Hepatocyte (in vitro differentiated cells): ENCODE data around the gene CEP135. TPM values are rescaled to one million over a fixed set of nuclear protein-coding genes. Genes with fewer than 3 reads are reported as not detected.

Experiments used
- DNase-seq: peaks from one replicate; pipeline ENCODE4 v3.0.0-alpha.2; 2016; ENCODE audit warnings: low spot score
- H2AFZ ChIP-seq: fragments of 200-600 bp; sonication (generic); 2 replicates; pipeline ENCODE4 v1.6.0; 2016; ENCODE audit warnings: antibody characterized with exemption, mild to moderate bottlenecking
- H3K27ac ChIP-seq: fragments of 200-600 bp; sonication (generic); 2 replicates; pipeline ENCODE4 v1.5.1; 2016; ENCODE audit warnings: mild to moderate bottlenecking
- H3K27me3 ChIP-seq: fragments of 200-600 bp; sonication (generic); 2 replicates; pipeline ENCODE4 v1.6.1; 2016
- H3K36me3 ChIP-seq: fragments of 200-600 bp; sonication (generic); replicated peaks from 2 replicates; pipeline ENCODE4 v1.5.1; 2016; ENCODE audit warnings: low read depth; ENCODE audit not compliant: insufficient read depth
- H3K4me1 ChIP-seq: fragments of 200-600 bp; sonication (generic); 2 replicates; pipeline ENCODE4 v1.5.1; 2016; ENCODE audit warnings: mild to moderate bottlenecking, moderate library complexity; ENCODE audit not compliant: insufficient read depth
- H3K4me2 ChIP-seq: fragments of 200-600 bp; sonication (generic); 2 replicates; pipeline ENCODE4 v1.6.0; 2016
- H3K4me3 ChIP-seq: fragments of 200-600 bp; sonication (generic); 2 replicates; pipeline ENCODE4 v1.5.1; 2016; ENCODE audit warnings: mild to moderate bottlenecking
- H3K79me2 ChIP-seq: fragments of 200-600 bp; sonication (generic); 2 replicates; pipeline ENCODE4 v1.6.0; 2017; ENCODE audit warnings: mild to moderate bottlenecking
- H3K9me2 ChIP-seq: fragments of 200-600 bp; sonication (generic); replicated peaks from 2 replicates; pipeline ENCODE4 v1.6.0; 2017; ENCODE audit warnings: mild to moderate bottlenecking; ENCODE audit not compliant: insufficient read depth
- H3K9me3 ChIP-seq: fragments of 200-600 bp; sonication (generic); 2 replicates; pipeline ENCODE4 v1.5.1; 2016; ENCODE audit warnings: low read depth, mild to moderate bottlenecking
- H4K20me1 ChIP-seq: fragments of 200-600 bp; sonication (generic); 2 replicates; pipeline ENCODE4 v1.6.0; 2016; ENCODE audit warnings: mild to moderate bottlenecking; ENCODE audit not compliant: insufficient read depth, poor library complexity, severe bottlenecking
- EZH2 ChIP-seq: fragments of 200-600 bp; sonication (generic); IDR thresholded peaks from 2 replicates; pipeline ENCODE4 v1.6.1; 2016; ENCODE audit warnings: antibody characterized with exemption, mild to moderate bottlenecking, borderline replicate concordance
- EZH2phosphoT487 ChIP-seq: fragments of 200-600 bp; sonication (generic); IDR thresholded peaks from one replicate; pipeline ENCODE4 v1.6.1; 2018; ENCODE audit warnings: antibody characterized with exemption, mild to moderate bottlenecking, low read depth, moderate library complexity; ENCODE audit not compliant: unreplicated experiment, severe bottlenecking
- WGBS: methylation state at CpG from one replicate; pipeline ENCODE4 v1.1.6; 2016; ENCODE audit warnings: low lambda C conversion rate; ENCODE audit errors: missing lambda C conversion rate; 5-methylcytosine and 5-hydroxymethylcytosine counted together
- polyA plus RNA-seq: library from polyadenylated mRNA; unstranded; fragments of >200 nt; fragmentation: Nextera tagmentation; extraction: Ambion mirVana; gene quantifications from 2 replicates; pipeline ENCODE4 v1.2.1, GENCODE V29; 2016
- total RNA-seq: library from RNA; depleted of rRNA; stranded (reverse); fragments of >200 nt; gene quantifications from 2 replicates; pipeline ENCODE4 v1.2.3, GENCODE V29; 2014
- TF ChIP-seq, protein P1 (sequence below): fragments of 200-600 bp; sonication (generic); IDR thresholded peaks from 2 replicates; pipeline ENCODE4 v1.5.1; 2016; ENCODE audit warnings: antibody characterized with exemption, mild to moderate bottlenecking; ENCODE audit not compliant: poor library complexity

Gene CEP135
- total and polyA plus RNA-seq, 2 experiments from 2014 or later: 3.1 to 7.7 TPM

DNA sequence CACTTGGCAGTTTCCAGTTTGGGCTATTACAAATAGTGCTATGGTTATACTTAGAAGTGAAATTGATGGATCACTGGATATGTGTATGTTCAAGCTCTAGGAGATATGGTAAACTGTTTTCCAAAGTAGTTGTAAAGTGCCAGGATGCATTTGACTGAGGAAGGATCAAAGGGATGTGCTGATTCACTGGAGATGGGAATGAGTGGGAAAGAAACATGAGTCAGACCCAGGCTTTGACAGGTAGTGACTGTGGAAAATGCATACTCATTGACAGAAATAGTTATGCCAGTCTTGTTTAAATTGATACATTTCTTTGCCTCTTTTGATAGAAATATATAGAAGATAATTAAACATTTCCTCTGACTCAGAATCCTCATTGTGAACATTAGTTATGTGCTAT is 77.9 kb downstream of the CEP135 start:
- H4K20me1 ChIP-seq: no peaks in the 10 kb centered on the region
- no peaks in the 10 kb centered on the region for H3K79me2 ChIP-seq
- no peaks in the 10 kb centered on the region for H3K4me1 ChIP-seq
- no peaks in the 10 kb centered on the region for H3K9me3 ChIP-seq
- H3K4me2 ChIP-seq: no peak overlapping the region
- H3K27ac ChIP-seq: no peak overlapping the region
- no peak overlapping the region for H2AFZ ChIP-seq
- no peak for DNase-seq
- H3K9me2 ChIP-seq: no peaks in the 10 kb centered on the region
- no peak overlapping the region for H3K4me3 ChIP-seq
- no peaks in the 10 kb centered on the region for H3K27me3 ChIP-seq
- no peak for TF ChIP-seq EZH2phosphoT487
- TF ChIP-seq, protein P1, sequence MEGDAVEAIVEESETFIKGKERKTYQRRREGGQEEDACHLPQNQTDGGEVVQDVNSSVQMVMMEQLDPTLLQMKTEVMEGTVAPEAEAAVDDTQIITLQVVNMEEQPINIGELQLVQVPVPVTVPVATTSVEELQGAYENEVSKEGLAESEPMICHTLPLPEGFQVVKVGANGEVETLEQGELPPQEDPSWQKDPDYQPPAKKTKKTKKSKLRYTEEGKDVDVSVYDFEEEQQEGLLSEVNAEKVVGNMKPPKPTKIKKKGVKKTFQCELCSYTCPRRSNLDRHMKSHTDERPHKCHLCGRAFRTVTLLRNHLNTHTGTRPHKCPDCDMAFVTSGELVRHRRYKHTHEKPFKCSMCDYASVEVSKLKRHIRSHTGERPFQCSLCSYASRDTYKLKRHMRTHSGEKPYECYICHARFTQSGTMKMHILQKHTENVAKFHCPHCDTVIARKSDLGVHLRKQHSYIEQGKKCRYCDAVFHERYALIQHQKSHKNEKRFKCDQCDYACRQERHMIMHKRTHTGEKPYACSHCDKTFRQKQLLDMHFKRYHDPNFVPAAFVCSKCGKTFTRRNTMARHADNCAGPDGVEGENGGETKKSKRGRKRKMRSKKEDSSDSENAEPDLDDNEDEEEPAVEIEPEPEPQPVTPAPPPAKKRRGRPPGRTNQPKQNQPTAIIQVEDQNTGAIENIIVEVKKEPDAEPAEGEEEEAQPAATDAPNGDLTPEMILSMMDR: no peak
- TF ChIP-seq EZH2: no peak
- H3K36me3 ChIP-seq: no peaks in the 10 kb centered on the region

DNA sequence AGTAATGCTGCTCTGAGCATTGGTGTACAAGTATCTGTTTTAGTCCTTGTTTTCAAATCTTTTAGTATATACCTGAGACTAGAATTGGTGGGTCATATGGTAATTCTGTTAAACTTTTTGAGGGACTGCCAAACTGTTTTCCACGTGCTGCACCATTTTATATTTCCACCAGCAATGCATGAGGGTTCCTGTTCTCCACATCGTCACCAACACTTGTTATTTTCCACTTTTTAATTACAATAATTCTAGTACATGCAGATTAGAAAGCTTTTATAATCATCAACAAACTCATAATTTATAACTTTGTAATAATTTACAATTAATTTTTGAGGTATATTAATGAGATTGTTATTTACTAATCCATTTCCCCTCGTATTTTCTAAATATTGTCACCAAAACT is 79.4 kb downstream of the CEP135 start:
- Histone ChIP-seq H3K9me2 (no peaks in the 10 kb centered on the region), H3K79me2 (no peaks in the 10 kb centered on the region), H3K4me2 (no peak overlapping the region), H2AFZ (no peak overlapping the region), H3K27ac (no peak overlapping the region), H3K4me3 (no peak overlapping the region), H4K20me1 (no peaks in the 10 kb centered on the region), H3K27me3 (no peaks in the 10 kb centered on the region), H3K4me1 (no peaks in the 10 kb centered on the region), H3K9me3 (no peaks in the 10 kb centered on the region), H3K36me3 (no peaks in the 10 kb centered on the region)
- 94% methylated on average over 3 of the region's 3 CpGs for WGBS
- TF ChIP-seq EZH2phosphoT487 (no peak), EZH2 (no peak)
- TF ChIP-seq, protein P1: no peak
- no peak for DNase-seq

DNA sequence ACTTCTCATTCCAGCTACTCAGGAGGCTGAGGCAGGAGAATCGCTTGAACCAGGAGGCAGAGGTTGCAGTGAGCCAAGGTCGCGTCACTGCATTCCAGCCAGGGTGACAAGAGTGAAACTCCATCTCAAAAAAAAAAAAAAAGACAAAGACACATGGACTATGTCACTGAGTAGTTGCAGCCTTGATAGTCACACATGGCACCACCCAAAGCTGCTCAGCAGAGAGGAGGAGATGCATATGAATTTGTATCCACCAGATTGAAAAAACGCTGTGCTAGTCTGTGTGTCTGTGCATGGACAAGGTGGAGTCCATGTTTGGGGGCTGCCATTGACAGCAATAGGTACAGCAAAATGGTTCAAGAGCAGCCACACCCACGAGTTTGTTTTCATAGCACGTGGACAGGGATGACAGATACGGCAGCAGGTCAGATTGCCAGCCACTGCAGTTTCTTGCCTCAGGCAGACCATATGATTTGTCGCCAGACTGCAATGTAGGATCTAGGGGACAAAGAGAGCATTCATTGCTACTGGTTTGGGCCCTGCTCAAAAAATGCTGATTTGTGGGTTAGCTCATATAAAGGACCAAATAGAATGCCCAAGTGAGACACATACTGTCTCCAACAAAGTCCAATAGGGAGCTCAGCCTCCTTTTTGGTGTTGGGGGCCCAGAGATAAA is 89.9 kb downstream of the CEP135 start:
- H3K27ac ChIP-seq: no peak overlapping the region
- no peaks in the 10 kb centered on the region for H3K4me1 ChIP-seq
- TF ChIP-seq EZH2phosphoT487: no peak
- TF ChIP-seq, protein P1: no peak
- no peak for TF ChIP-seq EZH2
- 79% methylated on average over 8 of the region's 8 CpGs for WGBS
- no peaks in the 10 kb centered on the region for H3K79me2 ChIP-seq
- no peaks in the 10 kb centered on the region for H3K36me3 ChIP-seq
- no peak overlapping the region for H2AFZ ChIP-seq
- no peaks in the 10 kb centered on the region for H3K9me3 ChIP-seq
- no peak overlapping the region for H3K4me2 ChIP-seq
- H3K27me3 ChIP-seq: no peaks in the 10 kb centered on the region
- H3K4me3 ChIP-seq: no peak overlapping the region
- no peaks in the 10 kb centered on the region for H3K9me2 ChIP-seq
- H4K20me1 ChIP-seq: no peaks in the 10 kb centered on the region
- no peak for DNase-seq

DNA sequence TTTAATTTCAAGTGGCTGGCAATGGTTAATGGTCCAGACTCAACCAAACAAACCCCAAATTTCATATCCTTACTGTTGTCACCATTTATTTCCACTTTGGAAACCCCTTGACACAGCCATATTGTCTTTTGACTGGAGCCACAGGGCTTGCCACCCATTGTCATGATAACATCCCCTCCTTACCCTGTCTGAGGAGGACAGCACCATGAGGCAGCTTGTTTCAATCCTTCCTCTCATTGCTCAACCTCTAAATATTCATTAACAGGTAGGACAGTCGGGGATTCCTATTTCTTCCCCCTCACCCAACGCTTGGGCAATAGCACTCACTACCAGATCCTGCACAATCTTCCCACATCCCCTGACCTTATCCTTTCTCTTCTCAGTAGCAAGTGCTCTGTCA is 92.1 kb downstream of the CEP135 start:
- 46% methylated on average over 2 of the region's 2 CpGs for WGBS
- Histone ChIP-seq H3K4me2 (no peak overlapping the region), H2AFZ (no peak overlapping the region)

More for the DNA sequence above, 92.1 kb downstream of the CEP135 start:
- Histone ChIP-seq H3K36me3 (no peaks in the 10 kb centered on the region), H3K4me1 (no peaks in the 10 kb centered on the region), H3K9me3 (no peaks in the 10 kb centered on the region), H3K79me2 (no peaks in the 10 kb centered on the region), H3K27ac (no peak overlapping the region), H4K20me1 (no peaks in the 10 kb centered on the region), H3K27me3 (no peaks in the 10 kb centered on the region), H3K4me3 (no peak overlapping the region), H3K9me2 (no peaks in the 10 kb centered on the region)
- DNase-seq: no peak
- no peak for TF ChIP-seq EZH2phosphoT487
- no peak for TF ChIP-seq EZH2
- TF ChIP-seq, protein P1: no peak
